Adrenal gland (tissue), 12 donors: ENCODE measurements around the gene RSKR. TPM values are rescaled to one million over a fixed set of nuclear protein-coding genes. Genes with fewer than 3 reads are reported as not detected.

Source experiments
- DNase-seq, 7 donors: peaks; one replicate each; pipeline ENCODE4 v3.0.0-alpha.2; 2019 to 2020
- H3K27ac ChIP-seq, 5 donors: fragments of 200-600 bp; sonication (generic) in 4 of 5; 1 replicate in 3 of 5; 2 replicates in 2 of 5; pipeline versions ENCODE4 v1.5.1 to v1.8.0; 2016 to 2020; ENCODE audit warnings: mild to moderate bottlenecking in 1 of 5
- H3K27me3 ChIP-seq: fragments of 200-600 bp; 2 replicates; pipeline ENCODE4 v1.8.0; 2021
- H3K36me3 ChIP-seq, 2 donors: fragments of 200-600 bp; replicated peaks in 1 of 2; 1 replicate in 1 of 2; 2 replicates in 1 of 2; pipeline versions ENCODE4 v1.5.1 to v1.8.0; 2018 to 2022
- H3K4me1 ChIP-seq, 2 donors: fragments of 200-600 bp; replicated peaks in 1 of 2; 1 replicate in 1 of 2; 2 replicates in 1 of 2; pipeline versions ENCODE4 v1.5.1 to v1.8.0; 2018 to 2021
- H3K4me3 ChIP-seq, 4 donors: fragments of 200-600 bp; sonication (generic) in 3 of 4; one replicate each; pipeline ENCODE4 v1.5.1; 2016 to 2018
- H3K9me3 ChIP-seq, 3 donors: fragments of 200-600 bp; sonication (generic) in 1 of 3; replicated peaks in 1 of 3; 1 replicate in 2 of 3; 2 replicates in 1 of 3; pipeline versions ENCODE4 v1.5.1 to v1.8.0; 2016 to 2021
- POLR2A ChIP-seq, 2 donors: fragments of 450-650 bp; IDR thresholded peaks; one replicate each; pipeline ENCODE4 v1.6.1; 2017; ENCODE audit warnings: antibody characterized with exemption in 2 of 2, mild to moderate bottlenecking in 2 of 2, moderate library complexity in 1 of 2
- WGBS, 4 donors: extraction: QIAGEN DNeasy Blood & Tissue Kit in 2 of 4; methylation state at CpG; one replicate each; pipeline versions ENCODE4 v1.1.5 to v1.1.7; 2013 to 2017; 5-methylcytosine and 5-hydroxymethylcytosine counted together
- intact Hi-C, 2 donors: fragments of 100-400 bp; cut with DNase I; formaldehyde crosslinking; loops; one replicate each; pipeline versions ENCODE4 v1.14.1 to v1.15.0; 2022 to 2023
- polyA plus RNA-seq, 3 donors: library from polyadenylated mRNA; stranded (reverse); fragments of 200-250 nt in 2 of 3; fragments of 350-450 nt in 1 of 3; fragmentation: Illumina TruSeq in 1 of 3; extraction: RNeasy Lipid Tissue Mini Kit (QIAGEN cat#74804) in 1 of 3; gene quantifications; one replicate each; pipeline ENCODE4 v1.2.3, GENCODE V29; 2013 to 2014
- total RNA-seq, 9 donors: library from RNA; depleted of rRNA in 4 of 9; stranded (reverse); fragments of >200 nt in 4 of 9; fragments of 120-200 nt in 1 of 9; fragmentation: NEBNext Ultra II Directional in 1 of 9; extraction: Animal tissue kit (Norgen Biotek cat#: 25700) in 1 of 9; gene quantifications; one replicate each; pipeline versions ENCODE4 v1.1.0 to v1.2.4, GENCODE V29; 2013 to 2023
- TF ChIP-seq, protein P1 (sequence below), 6 experiments: fragments of 450-650 bp in 4 of 6; fragments of 200-600 bp in 2 of 6; sonication (generic) in 1 of 6; IDR thresholded peaks; 1 replicate in 5 of 6; 2 replicates in 1 of 6; pipeline versions ENCODE4 v1.5.1 to v1.8.0; 2016 to 2021; ENCODE audit warnings: antibody characterized with exemption in 6 of 6, mild to moderate bottlenecking in 2 of 6, moderate library complexity in 1 of 6
- donor health status: healthy with polysubstance abuse.
- donor health status: Bipolar disorder and iron deficiency.
- donor health status: DM: yes; HTN: yes; CAD: no.
- donor health status: DM: no; HTN: no; CAD: no.
- donor health status: DM: no; HTN: no; CAD: no.
- donor health status: DM: yes; HTN: yes; CAD: no.

Gene RSKR
- total and polyA plus RNA-seq, 12 donors = 1.1 to 12.3 (median 5.1) TPM

GRCh38 chr17:28582513-28582912 is 31.5 kb downstream of the RSKR start:
- Histone ChIP-seq H3K27me3 (no peaks in the 10 kb centered on the region), H3K36me3 (peaks cover 0 to 21% of the 10 kb centered on the region in 2 donors), H3K27ac (no peak overlapping the region), H3K4me3 (no peak overlapping the region), H3K4me1 (no peaks in the 10 kb centered on the region), H3K9me3 (no peaks in the 10 kb centered on the region)
- WGBS, 4 donors = 96 to 99% (median 99%) methylated on average over 2 of the region's 2 CpGs
- TF ChIP-seq, protein P1, sequence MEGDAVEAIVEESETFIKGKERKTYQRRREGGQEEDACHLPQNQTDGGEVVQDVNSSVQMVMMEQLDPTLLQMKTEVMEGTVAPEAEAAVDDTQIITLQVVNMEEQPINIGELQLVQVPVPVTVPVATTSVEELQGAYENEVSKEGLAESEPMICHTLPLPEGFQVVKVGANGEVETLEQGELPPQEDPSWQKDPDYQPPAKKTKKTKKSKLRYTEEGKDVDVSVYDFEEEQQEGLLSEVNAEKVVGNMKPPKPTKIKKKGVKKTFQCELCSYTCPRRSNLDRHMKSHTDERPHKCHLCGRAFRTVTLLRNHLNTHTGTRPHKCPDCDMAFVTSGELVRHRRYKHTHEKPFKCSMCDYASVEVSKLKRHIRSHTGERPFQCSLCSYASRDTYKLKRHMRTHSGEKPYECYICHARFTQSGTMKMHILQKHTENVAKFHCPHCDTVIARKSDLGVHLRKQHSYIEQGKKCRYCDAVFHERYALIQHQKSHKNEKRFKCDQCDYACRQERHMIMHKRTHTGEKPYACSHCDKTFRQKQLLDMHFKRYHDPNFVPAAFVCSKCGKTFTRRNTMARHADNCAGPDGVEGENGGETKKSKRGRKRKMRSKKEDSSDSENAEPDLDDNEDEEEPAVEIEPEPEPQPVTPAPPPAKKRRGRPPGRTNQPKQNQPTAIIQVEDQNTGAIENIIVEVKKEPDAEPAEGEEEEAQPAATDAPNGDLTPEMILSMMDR (IDR thresholded peaks at IDR 0.05) = no peak
- TF ChIP-seq POLR2A (IDR thresholded peaks at IDR 0.05) = no peak
- no peak for DNase-seq
- intact Hi-C loops = no loop called here

- intact Hi-C loops = no loop called here
- Histone ChIP-seq H3K27ac (no peak overlapping the region), H3K4me3 (no peak overlapping the region), H3K36me3 (peaks cover 0 to 21% of the 10 kb centered on the region in 2 donors), H3K4me1 (peaks cover 0 to 5% of the 10 kb centered on the region in 2 donors), H3K27me3 (no peaks in the 10 kb centered on the region), H3K9me3 (no peaks in the 10 kb centered on the region)
- TF ChIP-seq, protein P1 (IDR thresholded peaks at IDR 0.05) = no peak
- no peak for TF ChIP-seq POLR2A (IDR thresholded peaks at IDR 0.05)
- DNase-seq = no peak
- 96 to 100% (median 98%) methylated on average over 2 to 3 of the region's 3 CpGs for WGBS, 4 donors
Measured at GRCh38 chr17:28580959-28581358, 33.0 kb downstream of the RSKR start.

DNA sequence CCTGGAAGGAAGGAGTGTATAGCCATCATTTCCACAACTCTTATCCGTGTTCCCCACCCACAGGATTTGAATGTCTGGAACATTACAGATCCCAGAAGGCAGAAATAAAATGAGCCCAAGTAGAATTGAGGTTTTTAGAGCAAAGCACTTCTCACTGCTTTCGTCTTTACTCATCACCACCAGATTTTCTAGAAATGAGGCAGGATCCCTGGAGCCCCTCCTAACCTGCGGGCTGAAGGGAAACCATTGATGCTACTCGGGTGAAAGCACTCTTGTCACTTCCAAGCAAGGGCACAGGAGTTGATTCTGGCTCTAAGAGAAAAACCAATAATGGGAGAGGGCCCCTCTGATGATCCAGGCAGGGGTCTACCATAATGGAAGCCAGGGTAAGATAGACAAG is 34.5 kb downstream of the RSKR start:
- Histone ChIP-seq H3K27me3 (no peaks in the 10 kb centered on the region), H3K4me1 (peaks cover 0 to 5% of the 10 kb centered on the region in 2 donors), H3K27ac (no peak overlapping the region), H3K4me3 (no peak overlapping the region), H3K36me3 (peaks cover 0 to 12% of the 10 kb centered on the region in 2 donors), H3K9me3 (no peaks in the 10 kb centered on the region)
- DNase-seq = no peak
- TF ChIP-seq, protein P1 (IDR thresholded peaks at IDR 0.05) = no peak
- TF ChIP-seq POLR2A (IDR thresholded peaks at IDR 0.05) = no peak
- intact Hi-C loops = no loop called here
- 87 to 98% (median 96%) methylated on average over 4 of the region's 4 CpGs for WGBS, 4 donors

DNA sequence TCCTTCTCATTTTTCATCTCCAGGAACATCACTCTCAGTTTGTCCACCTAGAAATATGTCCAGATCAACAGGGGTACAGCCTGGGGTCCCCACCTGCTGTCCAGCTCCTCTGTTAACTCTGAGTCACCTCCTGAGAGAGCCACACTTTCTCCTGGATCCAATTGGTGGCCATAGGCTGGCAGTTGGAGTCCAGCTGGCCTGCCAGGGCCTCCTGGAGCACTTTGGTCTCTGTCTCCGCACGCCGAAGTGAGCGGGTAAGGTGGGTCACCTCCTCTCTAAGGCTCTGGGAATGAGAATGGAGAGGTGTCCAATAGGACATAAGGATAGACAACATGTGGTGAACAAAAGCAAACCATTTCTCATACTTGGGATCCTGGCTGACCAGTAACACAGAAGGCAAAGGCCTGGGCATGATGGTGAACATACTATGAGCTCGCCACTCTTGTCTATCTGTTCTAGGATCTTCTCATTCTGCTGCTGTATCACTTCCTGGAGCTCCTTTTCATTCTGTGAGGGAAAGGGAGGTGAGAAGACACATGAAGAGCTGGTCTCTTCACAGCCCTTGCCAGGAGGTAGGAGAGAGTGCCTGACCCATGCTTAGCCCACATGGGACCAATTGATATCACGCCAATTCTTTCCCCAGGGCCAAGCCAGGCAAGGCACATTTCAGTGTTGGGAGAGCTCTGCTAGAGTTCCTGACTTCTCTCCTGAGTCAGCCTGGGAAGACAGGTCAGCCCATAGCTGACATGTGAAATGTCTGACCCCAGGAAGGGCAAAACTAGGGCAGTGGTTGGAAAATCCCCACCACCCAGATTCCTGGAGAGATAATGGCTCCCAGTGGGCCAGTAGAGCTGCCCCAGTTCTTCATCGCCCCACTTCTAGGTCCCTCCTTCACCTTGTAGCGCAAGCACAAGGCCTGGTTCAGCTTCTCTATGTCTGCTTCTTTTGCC is 35.5 kb downstream of the RSKR start:
- Histone ChIP-seq H3K27ac (no peak overlapping the region), H3K27me3 (no peaks in the 10 kb centered on the region), H3K4me1 (peaks cover 0 to 5% of the 10 kb centered on the region in 2 donors), H3K4me3 (no peak overlapping the region), H3K36me3 (peaks cover 0 to 9% of the 10 kb centered on the region in 2 donors), H3K9me3 (no peaks in the 10 kb centered on the region)
- intact Hi-C loops = no loop called here
- WGBS, 4 donors = 96 to 98% (median 98%) methylated on average over 8 of the region's 8 CpGs
- no peak for DNase-seq
- no peak for TF ChIP-seq POLR2A (IDR thresholded peaks at IDR 0.05)
- TF ChIP-seq, protein P1 (IDR thresholded peaks at IDR 0.05) = no peak
